WTC11 (cell line): ENCODE measurements around the gene CCDC150.

ENCODE experiments used
- ARID4B ChIP-seq: sonication (generic); formaldehyde crosslinking; IDR thresholded peaks from 2 replicates; pipeline ENCODE4 v1.8.0; 2023; ENCODE audit warnings: missing genetic modification reagents, mild to moderate bottlenecking, borderline replicate concordance
- CTCF ChIP-seq: fragments of 200-600 bp; IDR thresholded peaks from 2 replicates; pipeline ENCODE4 v1.8.0; 2022; ENCODE audit warnings: antibody characterized with exemption
- JUN ChIP-seq: sonication (generic); formaldehyde crosslinking; IDR thresholded peaks from 2 replicates; pipeline ENCODE4 v1.8.0; 2023; ENCODE audit warnings: mild to moderate bottlenecking, missing genetic modification reagents
- KAT7 ChIP-seq: sonication (generic); formaldehyde crosslinking; IDR thresholded peaks from 2 replicates; pipeline ENCODE4 v1.8.1; 2023; ENCODE audit warnings: missing genetic modification reagents, mild to moderate bottlenecking, borderline replicate concordance
- TP53 ChIP-seq: sonication (generic); formaldehyde crosslinking; IDR thresholded peaks from 2 replicates; pipeline ENCODE4 v1.8.1; 2023; ENCODE audit warnings: mild to moderate bottlenecking, missing genetic modification reagents
- ZNF219 ChIP-seq: sonication (generic); formaldehyde crosslinking; IDR thresholded peaks from 2 replicates; pipeline ENCODE4 v1.8.0; 2023; ENCODE audit warnings: missing genetic modification reagents, mild to moderate bottlenecking, borderline replicate concordance
- ZNF512 ChIP-seq: sonication (generic); formaldehyde crosslinking; IDR thresholded peaks from 2 replicates; pipeline ENCODE4 v1.8.1; 2022; ENCODE audit warnings: missing genetic modification reagents, borderline replicate concordance

- TF ChIP-seq CTCF (no peak), JUN (CRISPR knock-in tag) (no peak), KAT7 (CRISPR knock-in tag) (no peak), ZNF219 (no peak), ARID4B (CRISPR knock-in tag) (no peak), ZNF512 (CRISPR knock-in tag) (no peak), TP53 (CRISPR knock-in tag) (no peak)
Observed at GRCh38 chr2:196655761-196656160, 16.2 kb downstream of the CCDC150 start.
